ENCODE data around the gene COL13A1.

- TF ChIP-seq CTCF (IDR thresholded peaks at IDR 0.05) (peak; percentile 34 to 73 (median 54)), POLR2A (IDR thresholded peaks at IDR 0.05) (no peak)
Observed at GRCh38 chr10:69957886-69958555, 156.3 kb downstream of the COL13A1 start.

All from esophagus squamous epithelium (tissue), 4 donors.